NCI-H748 (cell line): ENCODE data around the gene KRT33B.
"Not testable (repeated sequence)": the region's sequence is repeated elsewhere in the genome, so short reads cannot be mapped to it uniquely, and the experiment has no call there.

Source experiments
- DNase-seq: peaks from one replicate; lab custom pipeline; 2025; ENCODE audit not compliant: unreplicated experiment; lab: John Stamatoyannopoulos, UW

Gene KRT33B

DNA sequence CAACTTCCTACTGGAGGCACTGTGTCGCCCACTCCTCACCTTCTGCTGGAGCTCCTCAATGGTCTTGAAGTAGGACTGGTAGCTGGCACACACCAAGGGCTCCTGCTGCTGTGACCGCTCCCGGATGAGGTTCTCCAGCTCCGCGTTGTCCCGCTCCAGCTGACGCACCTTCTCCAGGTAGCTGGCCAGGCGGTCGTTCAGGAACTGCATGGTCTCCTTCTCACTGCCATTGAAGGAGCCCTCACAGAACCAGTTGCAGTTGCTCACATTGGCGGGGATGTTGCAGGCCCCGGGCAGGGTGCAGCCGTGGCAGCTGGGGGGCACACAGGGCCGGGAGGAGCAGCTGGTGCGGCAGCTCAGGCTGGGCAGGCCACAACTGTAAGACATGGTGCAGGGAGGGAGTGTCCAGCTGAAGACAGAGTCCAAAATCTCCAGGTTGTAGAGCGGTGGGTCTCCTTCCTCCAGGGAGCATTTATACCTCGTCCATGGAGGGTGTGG lies 19.2 kb downstream of the KRT33B start, which contains the start of gene KRT33A:
KRT33A (minus strand) TSS at position 448 of the 498 bp plus-strand sequence; CDS start at position 387, 61 bp downstream.
- not testable (repeated sequence) for DNase-seq

DNA sequence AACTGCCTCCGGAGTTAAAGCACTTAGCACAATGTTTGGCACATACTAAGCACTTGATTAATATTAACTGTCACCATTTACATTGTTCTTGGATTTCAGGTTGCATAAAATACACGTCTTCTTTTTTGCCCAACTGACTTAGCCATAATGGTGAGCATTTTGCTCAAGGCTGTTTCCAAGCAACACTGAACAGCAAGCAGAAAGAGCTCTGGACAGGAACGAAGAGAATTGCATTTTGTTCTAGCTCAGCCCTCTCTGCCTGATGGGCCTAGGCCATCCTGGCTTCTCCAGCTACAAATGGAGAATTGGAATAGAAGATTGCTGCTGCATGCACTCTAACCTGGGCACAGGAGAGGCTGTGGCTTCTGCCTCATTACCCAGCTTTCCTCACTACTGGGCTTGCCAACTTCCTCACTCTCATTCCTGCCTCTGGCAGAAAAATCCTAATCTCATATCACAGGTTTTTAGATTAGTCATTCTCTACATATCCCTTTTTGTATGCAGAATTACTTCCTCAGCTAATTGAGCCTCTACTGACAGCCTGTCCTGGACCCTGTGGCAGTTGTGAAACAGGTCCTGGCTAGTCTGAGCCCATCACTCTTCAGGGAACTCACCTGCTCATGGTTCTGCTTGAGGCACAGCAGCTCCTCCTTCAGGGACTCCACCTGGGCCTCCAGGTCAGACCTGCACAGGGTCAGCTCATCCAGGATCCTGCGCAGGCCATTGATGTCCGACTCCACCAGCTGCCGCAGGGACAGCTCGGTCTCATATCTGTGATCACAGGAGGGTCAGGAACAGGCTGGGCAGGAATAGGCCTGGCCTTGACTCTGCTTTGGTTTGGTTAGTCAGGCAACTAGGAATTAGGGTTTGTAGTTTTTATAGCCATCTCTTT lies 21.5 kb downstream of the KRT33B start:
- DNase-seq, result no peak

DNA sequence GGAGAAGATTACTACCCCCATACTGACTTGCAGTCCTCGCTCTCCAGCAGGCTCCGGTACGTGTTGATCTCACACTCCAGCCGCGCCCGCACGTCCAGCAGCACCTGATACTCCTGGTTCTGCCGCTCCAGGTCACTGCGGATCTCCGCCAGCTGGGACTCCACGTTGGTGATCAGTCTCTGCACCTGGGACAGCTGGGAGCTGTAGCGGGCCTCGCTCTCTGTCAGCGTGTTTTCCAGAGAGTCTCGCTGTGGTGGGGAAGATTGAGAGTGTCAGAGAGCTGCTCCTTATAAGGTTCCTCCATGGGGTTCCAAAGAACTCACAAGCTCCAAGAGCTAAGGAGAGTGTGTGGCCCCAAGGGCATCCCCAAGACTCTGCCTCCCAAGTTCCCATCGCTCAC lies 23.2 kb downstream of the KRT33B start:
- DNase-seq, result not testable (repeated sequence)

DNA sequence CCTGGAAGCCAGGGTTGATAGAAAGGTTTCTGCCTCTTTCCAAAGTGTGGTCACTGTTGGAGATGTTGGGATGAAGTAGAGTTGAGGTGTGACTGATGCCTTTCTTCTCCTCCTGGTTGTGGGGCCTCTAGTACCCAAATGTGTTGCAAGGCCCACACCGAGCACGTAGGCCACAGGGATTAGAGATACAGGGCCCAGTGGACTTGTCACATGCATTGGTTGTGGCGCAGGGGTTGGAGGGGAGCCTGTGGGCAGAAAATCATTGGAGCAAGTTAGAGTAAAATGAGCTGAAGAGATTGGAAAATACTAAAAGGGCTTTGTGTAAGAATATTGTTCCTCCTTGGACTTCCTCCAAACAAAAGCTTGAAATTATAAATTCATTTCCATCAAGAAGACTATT lies 23.6 kb downstream of the KRT33B start:
- DNase-seq, result no peak

DNA sequence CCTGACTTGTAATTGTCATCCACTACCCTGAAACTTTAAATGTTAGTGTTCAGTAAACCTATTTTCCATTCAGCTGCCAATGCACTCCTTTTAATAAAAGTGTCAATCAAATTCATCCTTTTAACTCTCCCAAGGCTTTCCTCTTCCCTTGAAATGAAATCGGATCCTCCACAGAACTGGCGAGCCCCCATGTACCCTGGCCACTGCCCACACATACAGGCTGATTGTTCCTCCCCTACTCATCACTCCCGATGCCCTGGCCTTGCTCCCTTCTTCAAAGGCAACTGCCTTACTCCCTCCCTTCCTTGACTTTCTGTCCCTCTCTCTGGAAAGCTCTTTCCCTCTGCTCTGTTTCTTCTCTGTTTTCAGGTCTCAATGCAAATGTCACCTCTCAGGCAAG lies 26.6 kb downstream of the KRT33B start:
- no peak for DNase-seq

DNA sequence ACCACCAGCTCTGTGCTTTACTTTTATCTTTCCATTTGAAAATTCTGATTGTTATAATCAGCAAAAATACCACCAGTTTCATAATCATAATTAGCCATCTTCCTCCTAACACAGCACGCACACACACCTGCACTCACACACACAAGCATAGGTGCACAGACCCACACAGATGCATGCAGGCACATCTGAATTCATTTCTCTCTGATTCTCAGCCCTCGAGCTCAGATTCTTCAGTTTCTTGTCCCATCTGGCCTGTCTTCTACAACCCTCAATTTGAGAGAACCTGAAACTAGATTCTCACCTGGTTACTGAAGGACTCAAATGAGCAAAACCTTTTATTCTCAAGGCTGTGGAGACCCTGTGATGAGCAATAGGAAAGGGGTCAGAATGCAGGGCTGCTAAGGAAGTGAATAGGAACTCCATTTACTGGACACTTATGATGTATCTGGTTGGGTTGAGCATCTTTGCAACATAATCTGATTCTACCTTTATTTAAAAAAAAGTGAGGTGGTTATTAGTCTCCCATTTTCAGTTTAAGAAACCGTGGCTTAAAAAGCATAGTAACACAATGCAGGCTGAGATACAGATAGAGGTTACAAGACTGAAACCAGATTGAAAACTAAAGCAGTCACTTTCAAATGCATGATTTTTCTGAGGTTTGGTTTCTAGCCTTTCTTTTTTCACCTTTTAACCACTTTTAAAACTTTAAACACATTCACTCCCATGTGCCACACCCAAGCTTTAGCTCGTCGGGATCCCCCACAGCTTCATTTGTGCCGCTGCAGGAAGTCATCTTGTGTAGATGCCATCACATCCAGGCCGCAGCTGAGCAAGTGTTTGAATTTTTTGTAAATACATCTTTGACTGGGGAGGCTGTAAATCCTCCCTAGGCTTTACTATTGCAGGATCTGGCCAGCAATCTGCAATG lies 28.4 kb downstream of the KRT33B start:
- no peak for DNase-seq

DNA sequence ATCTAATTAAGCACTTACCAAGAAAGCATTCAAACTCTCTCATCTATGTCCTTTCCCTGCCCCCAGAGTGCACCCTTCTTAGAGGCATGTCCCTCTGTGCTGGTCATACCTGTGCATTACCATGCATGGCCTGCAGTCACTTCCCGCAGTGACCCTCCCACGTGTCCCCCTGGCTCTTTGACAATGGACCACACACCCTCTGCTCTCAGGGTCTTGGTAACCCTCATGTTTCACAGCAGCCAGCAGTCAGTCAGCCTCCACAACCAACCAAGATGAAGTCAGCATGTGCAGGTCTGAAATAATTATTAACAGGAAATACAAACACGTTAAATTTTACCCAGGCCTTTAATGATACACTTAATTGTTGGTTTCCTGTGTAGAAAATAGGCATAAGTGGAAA lies 29.1 kb downstream of the KRT33B start:
- no peak for DNase-seq

DNA sequence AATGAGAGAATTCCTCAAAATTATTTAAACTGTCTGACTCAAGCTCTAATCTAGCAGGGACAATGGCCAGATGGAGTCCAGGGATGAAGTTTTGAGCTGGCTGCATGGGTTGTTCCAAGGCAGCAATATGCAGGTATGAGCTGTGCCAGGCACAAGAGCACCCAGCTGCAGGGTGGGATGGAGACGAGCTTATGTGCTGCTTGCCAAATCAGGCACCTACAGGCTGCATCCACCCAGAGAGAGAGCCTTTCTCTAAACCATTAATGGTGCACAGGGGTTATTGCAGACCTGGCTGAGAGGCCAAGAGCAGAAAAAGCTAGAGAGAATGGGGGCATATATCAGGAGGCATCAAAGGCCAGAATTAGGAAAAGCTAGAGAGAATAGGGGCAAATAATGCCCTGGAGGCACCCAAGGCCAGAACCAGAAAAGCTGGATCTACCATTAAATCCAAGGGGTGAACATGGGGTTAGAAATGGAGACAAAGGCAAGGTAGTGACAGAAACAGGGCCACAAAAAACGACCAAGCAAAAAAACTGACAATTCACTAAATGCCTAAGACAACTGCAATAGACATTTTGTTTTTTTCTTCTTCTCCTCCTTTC lies 29.9 kb downstream of the KRT33B start:
- DNase-seq, result no peak

DNA sequence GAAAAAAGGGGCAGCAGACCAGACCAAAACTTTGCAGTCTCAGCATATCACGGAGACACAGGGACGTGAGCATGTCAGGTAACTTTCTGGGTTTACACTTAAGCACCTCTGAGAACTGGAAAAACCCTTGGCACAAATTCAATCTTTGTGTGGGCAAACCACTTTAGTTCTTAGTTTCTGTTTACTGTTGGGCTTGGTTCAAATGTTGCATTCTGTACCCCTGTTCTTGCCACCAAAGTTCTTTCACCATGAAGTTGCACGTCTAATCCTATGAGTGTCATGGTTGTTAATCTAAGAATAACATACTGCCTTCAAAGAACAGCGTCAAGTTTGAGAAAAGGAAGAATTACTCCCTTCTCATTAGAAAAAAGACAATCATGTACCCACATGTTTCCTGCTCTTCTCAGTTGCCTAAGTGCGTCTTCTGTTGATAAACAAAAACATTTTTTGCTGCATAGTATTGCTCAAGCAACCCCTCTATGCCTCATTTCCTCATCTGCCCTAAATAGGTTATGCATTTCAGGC lies 30.6 kb downstream of the KRT33B start:
- DNase-seq, result no peak

DNA sequence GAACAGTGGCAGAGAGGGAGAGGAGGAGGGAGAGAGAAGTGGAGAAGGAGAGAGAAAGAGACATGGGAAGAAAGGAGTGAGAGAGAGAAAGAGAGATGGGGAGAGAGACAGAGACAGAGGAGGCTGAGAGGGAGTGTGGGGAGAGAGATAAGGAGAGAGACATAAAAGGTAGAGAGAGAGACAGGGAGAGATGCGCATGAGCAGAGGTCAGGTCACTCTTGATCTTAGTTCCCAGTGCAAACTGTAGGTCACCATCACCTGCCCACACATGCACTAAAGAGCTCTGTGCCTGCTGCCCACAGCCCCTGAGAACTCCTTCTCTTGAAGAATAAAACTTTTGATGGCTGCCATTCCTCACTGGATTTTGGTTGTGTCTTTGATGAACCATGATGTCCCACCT lies 33.9 kb downstream of the KRT33B start:
- DNase-seq, result no peak

DNA sequence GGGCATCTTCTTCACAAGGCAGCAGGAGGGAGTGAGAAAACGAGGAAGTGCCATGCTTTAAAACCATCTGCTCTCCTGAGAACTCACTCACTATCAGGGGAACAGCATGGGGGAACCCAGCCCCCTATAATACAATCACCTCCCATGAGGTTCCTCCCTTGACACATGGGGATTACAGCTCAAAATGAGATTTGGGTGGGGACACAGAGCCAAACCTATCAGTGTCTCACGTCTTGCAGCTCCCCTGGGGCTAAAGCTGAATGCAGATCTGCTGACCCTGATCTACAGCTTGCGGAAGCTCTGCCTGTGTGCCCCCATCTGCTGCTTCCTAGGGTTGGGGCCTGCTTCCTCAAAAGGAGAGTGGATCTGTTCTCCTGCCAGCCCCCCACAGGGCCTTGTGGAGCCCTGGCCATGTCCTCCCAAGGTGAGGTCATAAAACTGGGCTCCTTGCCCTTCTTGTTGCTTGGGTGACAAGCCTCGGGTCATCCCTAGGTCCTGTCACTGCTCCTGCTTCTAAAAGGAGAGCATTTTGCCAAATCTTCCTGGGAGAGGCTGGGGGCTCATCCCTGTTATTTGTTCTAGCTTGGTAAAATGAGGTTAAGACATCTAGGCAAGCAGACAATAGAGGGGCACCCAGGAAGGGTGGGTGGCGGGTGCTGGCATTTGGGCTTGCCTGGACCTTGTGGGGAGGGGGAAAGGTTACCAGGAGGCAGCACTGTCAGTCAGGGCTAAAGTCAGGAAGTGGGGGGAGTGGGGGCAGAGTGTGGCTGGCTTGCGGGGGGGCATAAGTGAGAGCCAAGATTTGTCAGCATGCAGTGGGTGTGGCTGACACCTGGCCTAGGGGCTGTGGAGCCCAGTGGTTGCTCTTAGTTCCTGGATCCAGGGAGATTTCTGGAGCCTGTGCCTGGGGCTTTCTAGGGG lies 35.0 kb downstream of the KRT33B start:
- DNase-seq, result no peak

DNA sequence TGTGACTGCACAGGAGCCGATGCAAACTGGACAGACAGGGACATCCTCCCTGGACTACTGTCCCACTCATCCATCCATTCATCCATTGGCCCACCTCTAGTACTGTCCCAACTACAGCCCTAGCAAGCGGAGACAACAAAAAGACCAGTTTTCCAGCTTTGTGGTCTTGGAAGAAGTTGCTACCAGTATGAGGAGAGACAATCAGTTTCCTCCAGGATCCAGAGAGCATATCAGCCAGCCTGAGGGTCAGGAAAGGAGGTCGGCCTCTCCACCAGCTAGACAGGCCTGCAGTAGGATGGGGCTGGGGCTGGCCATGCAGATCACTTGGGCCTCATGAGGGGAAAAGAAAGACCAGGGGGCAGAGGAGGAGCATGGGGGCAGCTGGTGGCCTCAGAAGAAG lies 35.8 kb downstream of the KRT33B start:
- no peak for DNase-seq

DNA sequence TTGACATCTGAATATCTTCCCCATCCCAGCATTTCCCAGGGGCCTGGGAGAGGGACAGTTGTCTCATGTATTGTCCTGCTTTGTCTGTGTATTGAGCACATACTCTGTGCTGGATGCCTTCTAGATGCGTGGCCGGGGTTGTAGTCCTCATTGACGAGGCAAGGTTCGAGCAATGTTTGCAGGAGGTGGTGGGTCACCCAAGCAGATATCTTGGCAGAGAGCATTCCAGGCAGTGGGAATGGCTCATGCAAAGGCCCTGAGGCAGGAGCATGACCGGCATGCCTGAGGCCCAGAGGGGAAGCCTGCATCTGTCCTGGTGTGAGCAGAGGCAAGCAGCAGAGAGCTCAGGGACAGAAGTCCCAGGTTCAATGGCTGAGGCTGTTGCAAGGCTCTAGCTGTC lies 36.5 kb downstream of the KRT33B start:
- no peak for DNase-seq

DNA sequence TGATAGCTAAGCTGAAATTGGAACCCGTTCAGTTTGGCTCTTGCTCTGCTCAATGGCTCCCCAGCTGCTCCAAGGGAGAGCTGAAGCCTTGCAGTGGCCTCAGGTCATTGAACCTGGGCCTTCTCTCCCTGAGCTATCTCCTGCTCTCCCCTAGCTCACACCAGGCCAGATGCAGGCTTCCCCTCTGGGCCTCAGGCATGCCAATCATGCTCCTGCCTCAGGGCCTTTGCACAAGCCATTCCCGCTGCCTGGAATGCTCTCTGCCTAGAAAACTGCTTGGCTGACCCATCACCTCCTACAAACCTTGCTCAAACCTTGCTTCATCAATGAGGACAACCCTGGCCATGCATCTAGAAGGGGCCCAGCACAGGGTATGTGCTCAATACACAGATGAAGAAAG lies 37.4 kb downstream of the KRT33B start:
- no peak for DNase-seq

DNA sequence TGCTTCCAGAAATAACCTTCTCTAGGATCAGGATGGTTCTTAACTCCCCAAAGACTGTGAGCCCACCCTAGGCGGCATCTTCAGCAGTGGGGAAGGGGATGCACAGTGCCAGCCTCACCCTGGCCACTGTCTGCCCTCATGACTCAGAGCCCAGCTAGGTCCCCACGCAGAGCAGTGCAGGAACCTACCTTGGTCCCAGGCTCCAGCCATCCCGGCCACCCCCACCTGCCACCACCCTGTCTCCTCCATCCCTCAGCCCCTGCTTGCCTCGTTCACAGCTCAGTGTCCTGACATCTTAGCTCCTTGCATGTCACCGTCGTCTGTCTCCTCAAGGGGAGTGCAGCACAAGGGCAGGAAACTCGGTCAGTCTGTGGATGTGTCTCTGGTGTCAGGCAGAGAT lies 38.0 kb downstream of the KRT33B start:
- DNase-seq, result no peak

DNA sequence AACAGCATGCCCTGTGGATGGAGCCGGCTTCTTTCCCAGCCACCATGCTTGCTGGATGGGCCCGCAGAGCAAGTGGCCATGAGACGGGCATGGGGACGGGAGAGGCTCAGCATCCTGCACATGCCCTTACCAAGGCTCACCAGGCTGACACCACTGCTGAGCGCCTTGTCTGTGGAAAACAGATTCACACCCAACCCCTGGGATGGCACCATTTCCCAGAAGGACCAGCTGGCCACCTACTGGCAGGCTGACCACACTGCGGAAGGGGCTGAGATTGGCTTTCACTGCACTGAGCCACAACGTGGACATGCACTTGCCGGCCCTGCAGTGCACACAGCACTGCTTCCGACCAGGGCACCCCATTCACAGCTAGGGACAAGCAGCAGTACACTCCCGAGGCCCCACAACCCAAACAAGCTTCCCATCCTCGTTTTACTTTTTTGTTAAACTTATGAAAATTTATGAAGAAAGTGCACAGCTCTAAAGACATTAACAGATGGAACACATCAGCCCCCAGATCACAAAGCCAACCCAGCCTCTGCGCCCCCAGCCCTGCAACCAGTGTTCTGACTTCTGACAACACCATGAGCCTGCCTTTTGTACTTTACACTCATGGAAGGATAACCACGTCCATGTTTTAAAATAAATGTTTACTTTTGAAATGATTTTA lies 40.2 kb downstream of the KRT33B start:
- DNase-seq, result peak; percentile 84

DNA sequence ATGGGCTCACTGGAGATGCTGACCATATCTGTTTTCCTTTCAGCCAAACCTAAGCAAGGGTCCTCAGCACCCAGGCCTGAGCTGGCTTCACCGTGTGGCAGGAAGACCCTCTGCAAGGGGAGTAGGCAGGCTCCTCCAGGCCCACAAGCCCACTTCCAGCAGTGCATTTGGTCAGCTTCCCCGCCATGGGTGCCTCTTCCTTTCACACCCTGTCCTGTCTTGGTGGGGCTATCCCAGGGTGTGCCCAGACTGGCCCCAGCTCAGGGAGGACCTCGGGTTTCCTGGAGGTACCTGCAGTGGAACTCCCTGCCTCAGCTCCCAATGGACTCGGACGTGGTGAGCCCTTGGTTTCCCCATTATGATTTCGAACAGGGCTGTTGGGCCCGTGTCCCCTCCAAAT lies 41.4 kb downstream of the KRT33B start:
- no peak for DNase-seq

DNA sequence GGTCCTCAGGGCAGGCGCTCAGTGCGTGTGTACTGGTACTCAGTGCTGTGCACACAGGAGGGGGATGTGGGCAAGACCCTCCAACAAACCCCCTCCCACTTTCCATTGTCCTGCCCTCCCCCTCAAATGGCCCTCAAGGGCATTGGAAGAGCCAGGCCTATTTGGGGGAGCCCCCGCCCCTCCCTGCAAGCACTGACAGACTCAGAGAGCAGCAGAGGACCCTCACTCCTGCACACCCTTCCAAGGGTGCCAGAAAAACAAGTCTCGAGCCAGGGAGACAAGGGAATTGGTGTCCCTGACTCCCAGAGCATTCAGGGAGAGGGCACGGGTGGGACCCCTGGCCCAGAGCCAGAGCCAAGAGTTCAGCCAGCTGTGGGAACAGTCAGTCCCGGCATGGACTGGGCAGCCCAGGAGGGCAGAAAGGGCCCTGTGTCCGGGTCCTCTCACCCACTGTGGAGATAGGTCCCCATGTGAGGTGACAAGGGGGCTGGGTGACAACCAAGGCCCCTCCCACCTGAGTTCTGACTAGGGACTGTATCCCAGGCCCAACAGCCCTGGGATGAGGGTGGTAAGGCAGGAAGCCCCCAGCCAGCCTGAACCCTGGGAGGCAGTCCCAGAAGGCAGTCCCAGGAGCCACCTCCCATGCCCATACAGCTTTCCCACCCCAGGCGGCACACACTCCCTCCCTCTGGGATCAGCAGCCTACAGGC lies 42.0 kb downstream of the KRT33B start:
- DNase-seq, result no peak
